ENCODE measurements around the gene PALMD. TPM values are rescaled to one million over a fixed set of nuclear protein-coding genes. Genes with fewer than 3 reads are reported as not detected.

The PALMD gene
- total and polyA plus RNA-seq, 3 donors from 2014 or later: 12.9 to 23.5 (median 14.1) TPM

GRCh38 chr1:99606306-99606705 lies 39.6 kb upstream of the PALMD start:
- H3K36me3 ChIP-seq (ENCODE audit: low read depth, missing control alignments): no peaks in the 10 kb centered on the region
- WGBS, 2 donors: 83 to 87% methylated on average over 2 of the region's 2 CpGs
- no peak overlapping the region for H3K4me3 ChIP-seq
- no peak overlapping the region for H3K27ac ChIP-seq
- no peak for DNase-seq
- H3K27me3 ChIP-seq: no peaks in the 10 kb centered on the region
- no peaks in the 10 kb centered on the region for H3K4me1 ChIP-seq
- intact Hi-C loops (cut with DNase I; ENCODE audit: low total_unique reads): no loop called here
- no peaks in the 10 kb centered on the region for H3K9me3 ChIP-seq
- TF ChIP-seq POLR2A (IDR thresholded peaks at IDR 0.05) (no peak), CTCF (IDR thresholded peaks at IDR 0.05) (no peak)

GRCh38 chr1:99607590-99607989 lies 38.3 kb upstream of the PALMD start:
- Histone ChIP-seq H3K36me3 (ENCODE audit: low read depth, missing control alignments) (no peaks in the 10 kb centered on the region), H3K27me3 (no peaks in the 10 kb centered on the region), H3K27ac (no peak overlapping the region), H3K4me1 (no peaks in the 10 kb centered on the region), H3K9me3 (no peaks in the 10 kb centered on the region), H3K4me3 (no peak overlapping the region)
- intact Hi-C loops (cut with DNase I; ENCODE audit: low total_unique reads): no loop called here
- no peak for TF ChIP-seq CTCF (IDR thresholded peaks at IDR 0.05)
- no peak for TF ChIP-seq POLR2A (IDR thresholded peaks at IDR 0.05)
- DNase-seq: no peak
- 88 to 91% methylated on average over 1 of the region's 1 CpG for WGBS, 2 donors

DNA sequence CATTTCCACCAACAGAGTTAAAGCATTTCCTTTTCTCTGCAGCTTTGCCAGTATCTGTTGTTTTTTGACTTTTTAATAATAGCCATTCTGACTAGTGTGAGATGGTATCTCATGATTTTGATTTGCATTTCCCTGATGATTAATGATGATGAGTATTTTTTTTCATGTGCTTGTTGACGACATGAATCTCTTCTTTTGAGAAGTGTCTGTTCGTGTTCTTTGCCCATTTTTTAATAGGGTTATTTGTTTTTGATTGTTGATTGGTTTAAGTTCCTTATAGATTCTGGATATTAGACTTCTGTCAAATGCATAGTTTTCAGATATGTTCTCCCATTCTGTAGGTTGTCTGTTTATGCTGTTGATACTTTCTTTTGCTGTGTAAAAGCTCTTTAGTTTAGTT lies 37.9 kb upstream of the PALMD start:
- no peak for DNase-seq
- no peaks in the 10 kb centered on the region for H3K36me3 ChIP-seq (ENCODE audit: low read depth, missing control alignments)
- TF ChIP-seq POLR2A (IDR thresholded peaks at IDR 0.05) (no peak), CTCF (IDR thresholded peaks at IDR 0.05) (no peak)
- no peak overlapping the region for H3K4me3 ChIP-seq
- no peaks in the 10 kb centered on the region for H3K27me3 ChIP-seq
- intact Hi-C loops (cut with DNase I; ENCODE audit: low total_unique reads): no loop called here
- 81 to 84% methylated on average over 2 of the region's 2 CpGs for WGBS, 2 donors
- no peaks in the 10 kb centered on the region for H3K4me1 ChIP-seq
- H3K9me3 ChIP-seq: no peaks in the 10 kb centered on the region
- no peak overlapping the region for H3K27ac ChIP-seq

DNA sequence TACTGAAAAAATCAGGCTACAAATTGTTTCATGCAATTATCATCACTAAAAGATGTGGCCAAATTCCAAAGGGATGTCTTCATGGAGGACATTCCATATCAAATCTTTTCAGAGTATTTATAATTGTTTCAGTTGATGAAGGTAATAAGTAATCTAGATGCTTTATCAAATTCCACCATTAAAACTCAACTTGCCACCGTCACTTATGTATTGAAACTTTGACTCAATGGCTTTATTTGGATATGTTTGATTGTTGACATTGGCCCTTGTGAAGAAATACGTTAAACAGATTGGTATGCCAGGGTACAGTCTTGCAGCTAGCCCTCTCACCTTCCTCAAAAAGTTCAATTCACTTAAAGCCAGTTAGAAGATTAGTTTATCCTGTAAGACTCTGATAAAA lies 32.2 kb upstream of the PALMD start:
- H3K4me3 ChIP-seq: no peak overlapping the region
- no peaks in the 10 kb centered on the region for H3K4me1 ChIP-seq
- intact Hi-C loops (cut with DNase I; ENCODE audit: low total_unique reads): no loop called here
- H3K9me3 ChIP-seq: no peaks in the 10 kb centered on the region
- H3K27ac ChIP-seq: no peak overlapping the region
- no peaks in the 10 kb centered on the region for H3K36me3 ChIP-seq (ENCODE audit: low read depth, missing control alignments)
- 89 to 96% methylated on average over 2 of the region's 2 CpGs for WGBS, 2 donors
- H3K27me3 ChIP-seq: no peaks in the 10 kb centered on the region
- no peak for DNase-seq
- TF ChIP-seq POLR2A (IDR thresholded peaks at IDR 0.05) (no peak), CTCF (IDR thresholded peaks at IDR 0.05) (no peak)

DNA sequence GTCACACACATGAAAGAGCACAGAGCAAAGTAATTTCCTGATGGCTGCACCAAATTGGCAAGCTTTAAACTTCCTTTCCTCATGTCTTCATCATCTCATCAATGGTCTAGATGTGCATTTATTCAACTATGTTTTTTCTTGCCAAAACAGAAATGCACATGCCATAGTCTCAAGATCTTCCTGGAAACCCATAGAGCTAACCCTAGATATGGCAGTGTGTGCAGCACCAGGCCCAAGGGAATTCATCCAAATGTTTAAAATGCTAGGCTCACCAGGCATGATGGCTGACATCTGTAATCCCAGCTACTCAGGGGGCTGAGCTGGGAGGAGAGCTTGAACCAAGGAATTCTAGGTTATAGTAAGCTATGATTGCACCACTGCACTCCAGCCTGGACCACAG lies 31.2 kb upstream of the PALMD start:
- no peak for TF ChIP-seq POLR2A (IDR thresholded peaks at IDR 0.05)
- H3K4me1 ChIP-seq: no peaks in the 10 kb centered on the region
- H3K36me3 ChIP-seq (ENCODE audit: low read depth, missing control alignments): no peaks in the 10 kb centered on the region
- intact Hi-C loops (cut with DNase I; ENCODE audit: low total_unique reads): no loop called here
- H3K9me3 ChIP-seq: no peaks in the 10 kb centered on the region
- H3K27me3 ChIP-seq: no peaks in the 10 kb centered on the region
- H3K4me3 ChIP-seq: no peak overlapping the region
- no peak for DNase-seq
- no peak overlapping the region for H3K27ac ChIP-seq
